T47D (cell line): ENCODE data around the gene UTP4.

Experiments
- DNase-seq, 2 experiments: peaks; one replicate each; pipeline versions ENCODE4 v3.0.0 to v3.0.0-alpha.2; 2011 to 2012; ENCODE audit warnings: low read depth in 1 of 2, low spot score in 1 of 2
- JUND ChIP-seq: IDR thresholded peaks from 2 replicates; pipeline ENCODE4 v1.6.1; 2012; ENCODE audit warnings: low read depth
- in situ Hi-C: cut with HindIII; loops from 2 replicates; pipeline ENCODE4 v1.10.0; 2016; ENCODE audit warnings: low sequenced_read_pairs, low pct_unique_long_range_greater_than_20kb

UTP4 gene

GRCh38 chr16:69157196-69157595, 24.7 kb downstream of the UTP4 start:
- DNase-seq, result no peak
- in situ Hi-C loops, result no loop called here
- no peak for TF ChIP-seq JUND

GRCh38 chr16:69160192-69160591, 27.7 kb downstream of the UTP4 start:
- in situ Hi-C loops, result no loop called here
- no peak for TF ChIP-seq JUND
- DNase-seq, result no peak

DNA sequence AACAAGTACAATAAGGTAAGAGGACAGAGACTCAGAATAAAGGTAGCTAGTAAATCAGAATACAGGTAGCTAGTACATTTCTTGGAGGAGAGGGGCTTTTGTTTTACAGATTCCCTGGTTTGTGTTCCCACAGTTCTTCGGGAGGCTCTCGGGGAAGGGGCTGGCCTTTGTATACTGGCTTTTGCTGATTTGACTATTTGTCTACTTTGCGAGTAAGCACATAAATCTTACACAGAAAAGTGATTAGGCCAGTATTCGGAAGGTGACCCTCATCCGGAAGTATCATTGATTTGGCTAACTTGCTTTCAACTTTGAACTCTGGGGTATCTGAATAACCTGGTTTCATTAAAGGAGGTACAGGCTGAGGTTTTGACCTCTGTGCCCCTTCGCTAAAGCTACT, 33.1 kb downstream of the UTP4 start:
- TF ChIP-seq JUND, result no peak
- no peak for DNase-seq
- in situ Hi-C loops, result no loop called here

DNA sequence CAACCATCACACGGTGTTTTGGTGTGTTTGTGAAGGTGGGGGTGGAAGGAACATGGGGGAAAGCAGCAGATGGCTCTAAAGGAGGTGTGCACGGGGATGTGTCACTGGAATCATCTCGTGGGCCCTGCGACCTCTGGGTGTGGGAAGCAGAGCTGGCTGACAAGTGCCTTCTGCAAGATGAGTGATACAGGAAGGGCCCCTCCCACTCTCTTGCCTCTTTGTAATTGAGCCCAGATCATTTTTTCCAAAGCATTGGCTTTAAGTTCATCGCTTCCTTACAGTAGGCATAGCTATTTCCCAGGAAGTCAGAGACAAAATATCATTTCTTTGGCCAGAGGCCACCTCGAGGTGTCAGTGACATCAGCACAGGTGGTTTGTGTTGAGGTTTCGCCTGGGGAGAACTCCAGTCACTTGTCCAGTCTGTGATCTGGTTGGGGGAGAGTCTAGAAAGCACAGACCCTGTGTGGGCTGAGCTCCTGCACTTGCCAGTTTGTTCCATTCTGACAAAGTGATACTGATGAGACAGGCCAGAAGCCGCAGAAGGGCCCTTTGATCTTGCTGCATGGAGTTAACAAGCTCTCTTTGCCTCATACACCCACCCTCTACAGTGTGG, 33.9 kb downstream of the UTP4 start:
- in situ Hi-C loops, result no loop called here
- TF ChIP-seq JUND, result no peak
- DNase-seq, result no peak

DNA sequence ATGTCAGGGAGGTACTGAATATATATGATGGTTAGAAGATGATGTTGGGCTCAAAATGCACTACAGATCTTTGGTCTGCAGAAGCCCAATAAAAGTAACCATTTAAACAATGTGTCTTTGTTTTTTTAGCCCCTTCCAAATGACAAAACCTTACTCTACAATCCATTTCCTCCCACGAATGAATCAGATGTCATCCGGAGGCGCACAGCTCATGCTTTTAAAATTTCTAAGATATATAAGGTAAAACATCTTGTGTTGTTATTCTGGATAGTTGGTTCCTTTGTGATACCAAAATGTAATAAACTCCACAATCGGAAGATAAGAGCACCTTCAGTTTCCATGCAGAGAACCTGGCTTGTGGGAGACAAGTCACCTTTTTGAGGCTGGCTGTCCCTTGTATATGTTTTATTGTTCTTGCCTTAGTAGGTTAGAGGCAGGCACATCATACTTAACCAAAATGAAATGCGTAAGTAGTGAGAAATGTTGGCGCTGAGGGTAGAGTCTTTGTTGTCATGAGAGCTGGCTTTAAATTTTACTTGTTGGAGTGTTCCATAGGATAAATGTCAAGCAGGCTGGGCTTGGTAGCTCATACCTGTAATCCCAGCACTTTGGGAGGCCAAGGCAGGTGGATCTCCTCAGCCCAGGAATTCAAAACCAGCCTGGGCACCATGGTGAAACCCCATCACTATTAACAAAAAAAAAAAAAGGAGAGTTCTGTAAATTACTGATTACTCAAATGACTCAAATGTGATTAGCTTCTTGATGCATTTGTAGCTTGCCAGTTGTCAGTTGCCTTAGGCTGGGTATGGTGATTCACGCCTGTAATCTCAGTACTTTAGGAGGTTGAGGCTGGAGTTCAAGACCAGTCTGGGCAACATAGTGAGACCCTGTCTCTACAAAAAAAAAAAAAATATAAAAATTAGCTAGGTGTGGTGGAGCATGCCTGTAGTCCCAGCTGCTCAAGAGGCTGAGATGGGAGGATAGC, 34.8 kb downstream of the UTP4 start:
- in situ Hi-C loops, result no loop called here
- TF ChIP-seq JUND, result no peak
- no peak for DNase-seq

DNA sequence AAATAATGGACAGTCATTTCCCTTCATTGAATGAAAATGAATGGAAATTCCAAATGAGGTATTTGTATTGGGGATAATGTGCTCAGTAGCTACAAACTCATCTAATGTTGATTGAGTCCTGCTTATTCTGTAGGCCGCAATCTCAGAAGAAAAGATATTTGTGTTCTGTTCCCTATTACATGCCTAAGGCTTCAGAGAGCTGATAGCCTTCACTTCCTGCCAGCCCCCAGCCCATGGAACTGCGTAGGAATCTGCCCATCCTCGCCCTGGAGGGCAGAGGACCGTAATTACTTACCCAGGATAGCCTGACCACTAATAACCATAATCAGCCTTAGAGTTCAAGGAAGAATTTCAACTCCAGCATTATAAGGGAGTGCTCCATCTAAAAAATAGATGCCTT, 36.6 kb downstream of the UTP4 start:
- in situ Hi-C loops, result no loop called here
- no peak for TF ChIP-seq JUND
- no peak for DNase-seq

DNA sequence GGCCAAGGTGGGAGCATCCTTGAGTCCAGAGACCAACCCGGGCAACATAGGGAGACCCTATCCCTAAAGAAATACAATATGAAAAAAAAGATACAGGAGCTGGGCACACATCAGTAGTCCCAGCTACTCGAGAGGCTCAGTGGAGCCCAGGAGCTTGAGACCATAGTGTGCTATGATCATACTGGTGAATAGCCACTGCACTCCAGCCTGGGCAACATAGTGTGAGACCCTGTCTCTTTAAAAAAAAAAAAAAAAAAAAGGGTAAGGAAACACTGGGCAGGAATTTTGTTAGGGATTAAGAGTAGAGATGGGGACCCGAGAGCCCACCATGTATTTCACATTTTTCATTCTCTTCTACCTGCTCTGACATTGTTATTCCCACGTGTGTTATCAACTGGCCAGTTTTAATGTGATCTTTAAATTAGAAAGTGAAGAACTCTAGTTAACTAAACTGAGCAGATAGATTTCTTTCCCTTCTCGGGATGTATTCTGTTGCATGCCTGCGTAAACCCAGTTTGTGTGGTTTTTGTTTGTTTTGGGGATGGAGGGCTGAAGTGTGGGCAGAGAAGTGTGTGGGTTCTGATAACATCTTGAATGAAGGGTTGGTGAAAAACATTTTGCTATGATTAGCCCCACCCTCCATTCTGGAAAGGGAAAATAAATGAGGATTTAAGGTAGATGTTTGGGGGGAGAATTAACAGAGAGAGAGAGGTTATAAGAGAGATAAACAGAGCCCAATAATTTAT, 37.3 kb downstream of the UTP4 start:
- no peak for DNase-seq
- TF ChIP-seq JUND, result no peak
- in situ Hi-C loops, result no loop called here

DNA sequence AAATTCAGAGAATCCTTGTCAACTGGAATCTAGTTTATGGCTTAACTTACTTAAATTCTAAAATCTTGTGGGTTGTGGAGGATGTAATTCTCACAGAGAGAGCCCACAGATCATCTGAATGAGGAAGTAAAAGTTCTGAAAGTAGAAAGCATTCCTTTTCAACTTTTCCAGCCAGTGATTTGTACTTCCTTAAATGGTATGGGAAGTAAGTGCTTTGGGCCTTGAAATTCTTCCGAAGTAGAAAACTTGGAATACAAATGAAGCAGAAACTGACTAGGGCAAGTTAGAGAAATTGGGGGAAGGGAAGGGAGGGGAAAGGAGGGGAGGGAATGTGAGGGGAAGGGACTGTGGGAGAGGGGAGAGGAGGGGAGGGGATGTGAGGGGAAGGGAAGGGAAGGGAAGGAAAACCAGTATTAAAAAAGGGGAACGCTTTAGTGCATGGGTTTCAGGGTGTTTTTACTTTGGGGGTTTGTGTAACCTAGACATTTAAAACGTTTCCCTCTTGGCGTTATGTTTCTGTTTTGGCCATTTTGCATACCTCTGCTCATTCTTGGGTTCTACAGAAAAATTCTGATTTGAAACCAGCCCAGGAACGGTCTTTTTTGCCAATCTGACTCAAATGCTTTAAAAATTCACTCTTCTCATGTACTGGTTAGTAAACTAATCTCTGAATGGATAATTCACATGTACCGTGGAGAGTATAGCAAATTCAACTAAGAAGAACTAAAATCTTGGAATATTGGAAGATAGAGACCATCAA, 39.1 kb downstream of the UTP4 start:
- no peak for TF ChIP-seq JUND
- no peak for DNase-seq
- in situ Hi-C loops, result no loop called here

DNA sequence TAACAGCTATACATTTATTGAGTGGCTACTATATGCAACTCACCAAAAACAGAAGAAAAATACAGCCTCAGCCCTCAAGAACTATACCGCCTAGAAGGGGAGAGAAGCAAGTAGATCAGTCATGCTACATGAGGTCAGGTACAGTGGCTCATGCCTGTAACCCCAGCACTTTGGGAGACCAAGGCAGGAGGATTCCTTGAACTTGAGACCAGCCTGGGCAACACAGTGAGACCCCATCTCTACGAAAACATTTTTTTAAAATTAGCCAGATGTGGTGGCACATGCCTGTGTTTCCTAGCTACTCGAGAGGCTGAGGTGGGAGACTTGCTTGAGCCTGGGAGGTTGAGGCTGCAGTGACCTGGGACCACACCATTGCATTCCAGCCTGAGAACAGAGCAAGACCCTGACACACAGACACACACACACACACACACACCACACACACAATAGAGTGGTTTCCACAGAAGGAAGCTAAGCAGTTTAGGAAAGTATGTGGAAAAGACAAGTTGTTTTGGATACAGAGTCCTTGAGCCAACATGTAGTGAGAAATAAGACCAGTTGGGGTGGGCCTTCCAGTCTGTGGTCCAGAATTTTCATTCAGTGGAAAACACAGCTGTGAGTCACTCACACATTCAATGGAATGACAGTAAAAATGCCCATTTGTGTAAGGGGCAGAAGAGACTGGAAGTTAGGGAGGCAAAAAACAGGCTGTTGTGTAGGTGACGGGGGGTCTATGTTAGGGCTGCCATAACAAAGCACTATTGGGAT, 43.8 kb downstream of the UTP4 start:
- in situ Hi-C loops, result no loop called here
- TF ChIP-seq JUND, result no peak

GRCh38 chr16:69179328-69180010, 47.0 kb downstream of the UTP4 start:
- in situ Hi-C loops, result no loop called here
- DNase-seq, result peak; percentile 23 to 75
- TF ChIP-seq JUND, result no peak

More for the DNA sequence above, 43.8 kb downstream of the UTP4 start:
- DNase-seq, result no peak

GRCh38 chr16:69180011-69180338, 47.5 kb downstream of the UTP4 start:
- no peak for DNase-seq
- TF ChIP-seq JUND, result no peak
- in situ Hi-C loops, result no loop called here
